ENCODE data around the gene HSPA8. TPM values are rescaled to one million over a fixed set of nuclear protein-coding genes. Genes with fewer than 3 reads are reported as not detected.

Gene HSPA8
- total and polyA plus RNA-seq, 10 of the 15 experiments (the other 5 are each of a cell fraction or from before 2014, with no cell fraction given), result 1,190 to 3,205 (median 2,045) TPM

GRCh38 chr11:123055191-123055901, 6.6 kb downstream of the HSPA8 start:
- WGBS (ENCODE audit: insufficient coverage, insufficient replicate concordance, low lambda C conversion rate, missing lambda C conversion rate), result 31% methylated on average over 6 of the region's 6 CpGs
- Histone ChIP-seq H3K9me3 (replicated peaks; ENCODE audit: control insufficient read depth, insufficient read depth, low read length) (no peaks in the 10 kb centered on the region), H3K4me3 (no peak overlapping the region), H2AFZ (ENCODE audit: control insufficient read depth, low read depth, low read length) (no peak overlapping the region), H3K36me3 (ENCODE audit: control insufficient read depth in 2 of 2, insufficient read depth in 2 of 2, low read length in 1 of 2) (peaks cover 27 to 37% of the 10 kb centered on the region in 2 experiments), H3K9ac (ENCODE audit: control insufficient read depth, insufficient read depth, low read length) (no peak overlapping the region), H3K79me2 (ENCODE audit: control insufficient read depth, insufficient read depth, low read length) (peaks cover 30% of the 10 kb centered on the region), H4K20me1 (ENCODE audit: control insufficient read depth, insufficient read depth) (peaks cover 12% of the 10 kb centered on the region; the same call in 1 of the 2 replicates), H3K27ac (ENCODE audit: control insufficient read depth, insufficient read depth) (no peak overlapping the region), H3K27me3 (replicated peaks in 1 of 2; ENCODE audit: control insufficient read depth in 2 of 2, insufficient read depth in 2 of 2, low read length in 1 of 2) (no peaks in the 10 kb centered on the region), H3K4me1 (ENCODE audit: control insufficient read depth, insufficient read depth, low read length) (no peaks in the 10 kb centered on the region; the same call in 1 of the 2 replicates), H3K4me2 (ENCODE audit: control insufficient read depth, insufficient read depth) (no peak overlapping the region; the same call in 1 of the 2 replicates)
- ChIA-PET SMC1A (ENCODE audit: uncharacterized antibody, unreplicated experiment) (interaction anchor here (0.7 to 9.0 kb wide), 25 partner anchors 9 to 316 kb away, joined by 3 to 159 read pairs (median 8); no protein-coding TSS in a partner anchor), CTCF (interaction anchor here (0.6 to 11.6 kb wide), 38 partner anchors 8 to 427 kb away, joined by 3 to 387 read pairs (median 6); no protein-coding TSS in a partner anchor), POLR2A (interaction anchor here (0.7 to 1.8 kb wide), 5 partner anchors 16 to 191 kb away, joined by 3 to 10 read pairs (median 4); no protein-coding TSS in a partner anchor), RAD21 (ENCODE audit: unreplicated experiment) (interaction anchor here (0.6 to 8.1 kb wide), 22 partner anchors 11 to 265 kb away, joined by 3 to 122 read pairs (median 6); partner anchors contain the start of gene BSX)
- in situ Hi-C loops (cut with MboI), result loop anchor here (25.0 kb wide), 1 partner anchor 1593 kb away; the partner anchor contains the start of genes SORL1 and SORL1-AS1
- ATAC-seq (peak; percentile 7), DNase-seq (ENCODE audit: low read depth, low spot score) (no peak), FAIRE-seq (no peak)
- intact Hi-C loops (cut with micrococcal nuclease; ENCODE audit: unreplicated experiment), result no loop called here
- BruUV-seq (replicated peaks), result no TSS peak
- TF ChIP-seq ZNF384 (IDR thresholded peaks at IDR 0.05; ENCODE audit: borderline replicate concordance, low read depth, low read length), result 0 out of 2 replicates have a peak, but pooled peaks have one; percentile 30
- TF ChIP-seq STAT1 (conservative IDR thresholded peaks at IDR 0.05), result no peak
- TF ChIP-seq PAX5 (IDR thresholded peaks at IDR 0.05; ENCODE audit: borderline replicate concordance, low read depth, low read length), result no peak
- no peak for TF ChIP-seq TCF12 (IDR thresholded peaks at IDR 0.05; ENCODE audit: low read depth, low read length)
- TF ChIP-seq EP300 (IDR thresholded peaks at IDR 0.05; ENCODE audit: borderline replicate concordance in 1 of 2, control insufficient read depth in 1 of 2, low read depth in 2 of 2, low read length in 2 of 2), result no peak
- TF ChIP-seq ZNF24 (IDR thresholded peaks at IDR 0.05), result no peak

Data from GM12878 (cell line).